ENCODE measurements around the gene IPO5. TPM values are rescaled to one million over a fixed set of nuclear protein-coding genes. Genes with fewer than 3 reads are reported as not detected.

IPO5 gene
- total and polyA plus RNA-seq, 2 of the 4 experiments (the other 2 are of a cell fraction) = 89.2 to 270 TPM

GRCh38 chr13:98069985-98070384, 116.5 kb downstream of the IPO5 start:
- Histone ChIP-seq H3K9me3 (ENCODE audit: control insufficient read depth, insufficient read depth, low read length) (no peaks in the 10 kb centered on the region), H4K20me1 (ENCODE audit: insufficient read depth, low read length) (no peaks in the 10 kb centered on the region), H3K4me1 (ENCODE audit: control insufficient read depth, insufficient read depth, low read length) (no peaks in the 10 kb centered on the region), H3K4ac (ENCODE audit: low read depth, low read length) (no peak overlapping the region), H2BK20ac (ENCODE audit: low read depth, low read length) (no peak overlapping the region), H2BK120ac (ENCODE audit: low read depth, low read length) (no peak overlapping the region), H4K8ac (ENCODE audit: low read depth in 2 of 2, low read length in 2 of 2) (no peak overlapping the region), H3K36me3 (ENCODE audit: control insufficient read depth, insufficient read depth, low read length) (no peaks in the 10 kb centered on the region), H3K27ac (ENCODE audit: insufficient read depth, low read length) (no peak overlapping the region), H2AK5ac (ENCODE audit: low read depth, low read length) (no peak overlapping the region), H2BK5ac (ENCODE audit: low read depth, low read length, poor library complexity, severe bottlenecking) (no peak overlapping the region), H2AK9ac (replicated peaks; ENCODE audit: low read depth, low read length, poor library complexity) (no peak overlapping the region), H4K5ac (ENCODE audit: low read depth, low read length) (no peak overlapping the region), H3K23ac (ENCODE audit: low read depth, low read length) (no peak overlapping the region), H3K9ac (ENCODE audit: low read depth, low read length) (no peak overlapping the region), H3K79me1 (ENCODE audit: low read depth in 1 of 2, low read length in 2 of 2) (no peaks in the 10 kb centered on the region), H2BK15ac (ENCODE audit: low read depth, low read length) (no peak overlapping the region), H2AFZ (replicated peaks; ENCODE audit: low read length, poor library complexity) (no peak overlapping the region), H3K4me2 (ENCODE audit: low read depth, low read length) (no peak overlapping the region), H4K91ac (ENCODE audit: insufficient read depth, low read depth, low read length) (no peak overlapping the region), H3K14ac (replicated peaks; ENCODE audit: low read depth, low read length) (no peak overlapping the region), H3K9me1 (ENCODE audit: insufficient read depth, low read length) (no peaks in the 10 kb centered on the region), H3K56ac (ENCODE audit: extremely low read depth, insufficient read depth, low read length) (no peak overlapping the region), H3K4me3 (ENCODE audit: insufficient read depth, low read depth, low read length) (no peak overlapping the region), H3K18ac (ENCODE audit: low read depth, low read length) (no peak overlapping the region), H3K27me3 (ENCODE audit: control insufficient read depth, insufficient read depth, low read length) (no peaks in the 10 kb centered on the region; the same call in 1 of the 2 replicates)
- dilution Hi-C loops (cut with HindIII; ENCODE audit: low sequenced_read_pairs, unreplicated experiment) = no loop called here
- in situ Hi-C loops (cut with MboI; ENCODE audit: low sequenced_read_pairs) = no loop called here
- WGBS, 2 experiments (ENCODE audit: extremely low coverage in 2 of 2, insufficient read length in 1 of 2) = no CpG with 5 or more reads among the region's 1 CpG
- no peak for DNase-seq
- no TSS peak for BruUV-seq (replicated peaks)
- TF ChIP-seq NFE2L2 (IDR thresholded peaks at IDR 0.05; ENCODE audit: low read depth, low read length) (no peak), MAFK (IDR thresholded peaks at IDR 0.05; ENCODE audit: low read depth, low read length) (no peak), MAZ (IDR thresholded peaks at IDR 0.05; ENCODE audit: borderline replicate concordance, low read depth, low read length) (no peak), POLR2A (IDR thresholded peaks at IDR 0.05; ENCODE audit: low read depth, low read length) (no peak), CTCF (conservative IDR thresholded peaks at IDR 0.05; ENCODE audit: low read depth, low read length) (no peak), RAD21 (IDR thresholded peaks at IDR 0.05; ENCODE audit: low read length) (no peak), ELK1 (IDR thresholded peaks at IDR 0.05; ENCODE audit: borderline replicate concordance, low read depth, low read length) (no peak)
- intact Hi-C loops (cut with micrococcal nuclease) = no loop called here
- CTCF ChIA-PET = no interaction called here
- no peak for ATAC-seq (ENCODE audit: low read depth)
- POLR2A ChIA-PET (ENCODE audit: unreplicated experiment) = no interaction called here

Measured in IMR-90 (cell line).